Activated CD4-positive, CD25-positive, alpha-beta regulatory T cell treated with anti-CD3 and anti-CD28 coated beads, Interleukin-2, amount 50 U/mL, for 24 hours (primary cell): ENCODE data around the gene YKT6.
"Not testable (repeated sequence)": the region's sequence is repeated elsewhere in the genome, so short reads cannot be mapped to it uniquely, and the experiment has no call there.

ENCODE experiments used
- ATAC-seq, 2 donors: fragments of 150-1000 bp; cut with Tn5 transposase; one replicate each; pipeline ENCODE4 v1.10.0; 2021; ENCODE audit warnings: mild to moderate bottlenecking in 1 of 2, moderate library complexity in 1 of 2

Gene YKT6

GRCh38 chr7:44194069-44194468, 6.7 kb upstream of the YKT6 start:
- ATAC-seq: peak; percentile 77 to 83

GRCh38 chr7:44194562-44195145, 6.1 kb upstream of the YKT6 start:
- no peak for ATAC-seq

GRCh38 chr7:44195889-44196288, 4.9 kb upstream of the YKT6 start:
- no peak for ATAC-seq

GRCh38 chr7:44196450-44196872, 4.3 kb upstream of the YKT6 start:
- ATAC-seq: no peak

- no peak for ATAC-seq
Measured at GRCh38 chr7:44197474-44197873, 3.3 kb upstream of the YKT6 start.

- not testable (repeated sequence) for ATAC-seq
Measured at GRCh38 chr7:44200163-44200562, 615 bp upstream of the YKT6 start.

- ATAC-seq: no peak
Measured at GRCh38 chr7:44201813-44202212, 1.0 kb downstream of the YKT6 start.

GRCh38 chr7:44206008-44206407, 5.2 kb downstream of the YKT6 start:
- no peak for ATAC-seq

- no peak for ATAC-seq
Measured at GRCh38 chr7:44208085-44208484, 7.3 kb downstream of the YKT6 start.

GRCh38 chr7:44210107-44210506, 9.3 kb downstream of the YKT6 start:
- ATAC-seq: no peak

GRCh38 chr7:44211126-44211675, 10.4 kb downstream of the YKT6 start:
- ATAC-seq: no peak

- ATAC-seq: no peak
Measured at GRCh38 chr7:44212018-44212417, 11.2 kb downstream of the YKT6 start.

- no peak for ATAC-seq
Measured at GRCh38 chr7:44212581-44213184, 11.9 kb downstream of the YKT6 start.

- ATAC-seq: no peak
Measured at GRCh38 chr7:44213206-44213876, 12.6 kb downstream of the YKT6 start.

GRCh38 chr7:44213877-44214388, 13.2 kb downstream of the YKT6 start:
- ATAC-seq: no peak

GRCh38 chr7:44215531-44215930, 14.8 kb downstream of the YKT6 start:
- peak in 1 of 2 donors; percentile 17 for ATAC-seq

GRCh38 chr7:44216019-44216418, 15.2 kb downstream of the YKT6 start:
- no peak for ATAC-seq

GRCh38 chr7:44216521-44217222, 15.9 kb downstream of the YKT6 start:
- no peak for ATAC-seq

GRCh38 chr7:44217223-44217714, 16.5 kb downstream of the YKT6 start:
- no peak for ATAC-seq

GRCh38 chr7:44217852-44218402, 17.1 kb downstream of the YKT6 start:
- no peak for ATAC-seq

GRCh38 chr7:44218418-44219201, 17.8 kb downstream of the YKT6 start:
- no peak for ATAC-seq
